Keratinocyte (primary cell): Measurements from ENCODE around the gene SLC6A16. TPM values are rescaled to one million over a fixed set of nuclear protein-coding genes. Genes with fewer than 3 reads are reported as not detected.

Experiments used
- DNase-seq: peaks from one replicate; pipeline ENCODE4 v3.0.0-alpha.2; 2011; ENCODE audit warnings: low read depth, missing footprints, low spot score
- FAIRE-seq: peaks from 2 replicates; lab custom pipeline; 2011; peaks lifted over from hg19 to GRCh38; lab: Jason Lieb, UNC
- H2AFZ ChIP-seq: 2 replicates; pipeline ENCODE4 v1.6.0; 2012; ENCODE audit warnings: low read length, control low read depth, inconsistent platforms; ENCODE audit not compliant: control insufficient read depth
- H3K27ac ChIP-seq: 2 replicates; pipeline ENCODE4 v1.5.1; 2011; ENCODE audit warnings: low read length; ENCODE audit not compliant: control insufficient read depth, insufficient read depth
- H3K27me3 ChIP-seq: 3 replicates; pipeline ENCODE4 v1.6.0; 2011; ENCODE audit warnings: low read length; ENCODE audit not compliant: control insufficient read depth, insufficient read depth; ENCODE audit errors: extremely low read depth
- H3K36me3 ChIP-seq, 2 experiments: 2 replicates in 1 of 2; 3 replicates in 1 of 2; pipeline ENCODE4 v1.5.1; 2011; ENCODE audit warnings: low read length in 2 of 2, mild to moderate bottlenecking in 1 of 2; ENCODE audit not compliant: control insufficient read depth in 2 of 2, insufficient read depth in 2 of 2; ENCODE audit errors: extremely low read depth in 1 of 2
- H3K4me1 ChIP-seq: 3 replicates; pipeline ENCODE4 v1.5.1; 2011; ENCODE audit warnings: low read length; ENCODE audit not compliant: control insufficient read depth, insufficient read depth; ENCODE audit errors: extremely low read depth
- H3K4me2 ChIP-seq: 3 replicates; pipeline ENCODE4 v1.6.0; 2011; ENCODE audit warnings: low read depth, low read length; ENCODE audit not compliant: control insufficient read depth, insufficient read depth; ENCODE audit errors: extremely low read depth
- H3K4me3 ChIP-seq, 3 experiments: fragments of 200-600 bp in 1 of 3; sonication (generic) in 1 of 3; 2 replicates in 2 of 3; 3 replicates in 1 of 3; pipeline ENCODE4 v1.5.1; 2011 to 2016; ENCODE audit warnings: low read length in 3 of 3, mild to moderate bottlenecking in 3 of 3, control low read depth in 2 of 3, inconsistent platforms in 1 of 3, low read depth in 1 of 3, mixed read lengths in 1 of 3, mixed run types in 1 of 3, moderate library complexity in 1 of 3; ENCODE audit not compliant: control insufficient read depth in 2 of 3, insufficient read depth in 2 of 3; ENCODE audit errors: extremely low read depth in 1 of 3
- H3K79me2 ChIP-seq: 2 replicates; pipeline ENCODE4 v1.6.0; 2012; ENCODE audit warnings: low read length; ENCODE audit not compliant: control insufficient read depth, insufficient read depth
- H3K9ac ChIP-seq: 3 replicates; pipeline ENCODE4 v1.6.0; 2011; ENCODE audit warnings: low read length; ENCODE audit not compliant: control insufficient read depth, insufficient read depth; ENCODE audit errors: extremely low read depth
- H3K9me1 ChIP-seq: 3 replicates; pipeline ENCODE4 v1.6.0; 2011; ENCODE audit warnings: low read length; ENCODE audit not compliant: control insufficient read depth, insufficient read depth; ENCODE audit errors: extremely low read depth
- H3K9me3 ChIP-seq: 2 replicates; pipeline ENCODE4 v1.5.1; 2012; ENCODE audit warnings: low read depth, low read length; ENCODE audit not compliant: control insufficient read depth
- H4K20me1 ChIP-seq: 3 replicates; pipeline ENCODE4 v1.6.0; 2011; ENCODE audit warnings: low read length; ENCODE audit not compliant: control insufficient read depth, insufficient read depth; ENCODE audit errors: extremely low read depth
- CTCF ChIP-seq, 3 experiments: IDR thresholded peaks in 1 of 3; conservative IDR thresholded peaks in 1 of 3; optimal IDR thresholded peaks in 1 of 3; 2 replicates in 2 of 3; 3 replicates in 1 of 3; pipeline versions ENCODE3 to v1.5.1; 2011; ENCODE audit warnings: low read length in 3 of 3, mild to moderate bottlenecking in 3 of 3, moderate library complexity in 2 of 3, control low read depth in 1 of 3, inconsistent platforms in 1 of 3; ENCODE audit not compliant: insufficient read depth in 2 of 3; ENCODE audit errors: extremely low read depth in 1 of 3
- EZH2 ChIP-seq: IDR thresholded peaks from one replicate; pipeline ENCODE4 v1.6.1; 2012; ENCODE audit warnings: inconsistent platforms, mild to moderate bottlenecking, low read length, moderate library complexity
- dilution Hi-C: fragments of 300-500 bp; cut with MboI; formaldehyde crosslinking; loops from one replicate; pipeline ENCODE4 v1.7.0; 2020; ENCODE audit warnings: low sequenced_read_pairs; ENCODE audit not compliant: extremely low pct_ligation_motif_present
- polyA plus RNA-seq, 5 experiments: library from polyadenylated mRNA; depleted of rRNA in 3 of 5; stranded (reverse) in 3 of 5; stranded (forward) in 1 of 5; unstranded in 1 of 5; fragments of >200 nt; gene quantifications; 1 replicate in 1 of 5; 2 replicates in 3 of 5; 3 replicates in 1 of 5; pipeline versions ENCODE4 v1.2.1 to v1.2.3, GENCODE V29; 2011 to 2012; ENCODE audit warnings: missing spikeins in 2 of 5, low read depth in 1 of 5, low replicate concordance in 1 of 5

The SLC6A16 gene
- polyA plus RNA-seq, 1 donor (not counting 4 experiments of a cell fraction or from before 2014, with no cell fraction given), result not detected

DNA sequence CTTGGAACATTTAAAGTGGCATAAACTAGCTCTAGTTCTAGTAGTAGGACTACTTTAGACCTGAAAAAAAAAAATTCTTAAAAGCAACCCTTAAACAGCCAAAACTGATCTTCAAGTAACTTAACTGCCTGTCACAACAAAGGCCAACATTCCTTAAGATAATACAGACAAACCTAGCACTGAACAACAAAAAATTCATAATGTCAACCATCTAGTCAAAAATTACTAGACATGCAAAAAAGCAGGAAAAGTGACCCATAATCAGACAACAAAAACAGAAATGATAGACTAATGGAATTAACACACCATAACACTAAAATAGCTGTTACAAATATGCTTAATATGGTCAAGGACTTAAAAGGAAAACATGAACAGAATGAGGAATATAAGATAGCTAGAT lies 6.7 kb downstream of the SLC6A16 start:
- H3K27ac ChIP-seq, result no peak overlapping the region
- H4K20me1 ChIP-seq, result no peaks in the 10 kb centered on the region
- no peak overlapping the region for H3K4me3 ChIP-seq
- no peak for FAIRE-seq
- no peak overlapping the region for H3K9ac ChIP-seq
- no peaks in the 10 kb centered on the region for H3K9me1 ChIP-seq
- dilution Hi-C loops, result no loop called here
- DNase-seq, result no peak
- H2AFZ ChIP-seq, result no peak overlapping the region
- no peaks in the 10 kb centered on the region for H3K27me3 ChIP-seq
- H3K79me2 ChIP-seq, result no peaks in the 10 kb centered on the region
- no peak for TF ChIP-seq EZH2
- no peaks in the 10 kb centered on the region for H3K36me3 ChIP-seq
- H3K4me2 ChIP-seq, result no peak overlapping the region
- H3K4me1 ChIP-seq, result no peaks in the 10 kb centered on the region
- H3K9me3 ChIP-seq, result no peaks in the 10 kb centered on the region

DNA sequence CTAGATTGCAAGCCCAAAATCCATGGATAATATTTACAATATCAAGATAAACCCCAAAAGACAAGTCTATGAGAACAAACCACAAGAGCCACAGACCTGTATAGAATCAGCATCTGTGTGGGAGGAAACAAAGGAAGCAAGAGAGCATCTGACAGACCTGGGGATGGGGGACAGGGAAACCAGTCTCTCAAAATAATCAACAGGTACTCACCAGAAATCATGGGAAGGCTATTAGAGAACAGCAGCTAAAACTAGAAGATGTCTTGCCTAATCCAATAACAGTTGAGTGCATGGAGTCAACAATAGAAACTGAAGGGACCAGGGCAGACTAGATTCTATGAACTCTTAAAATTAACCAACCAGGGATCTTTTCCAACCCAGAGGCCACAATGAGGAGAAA lies 8.7 kb downstream of the SLC6A16 start:
- Histone ChIP-seq H3K79me2 (no peaks in the 10 kb centered on the region), H3K4me1 (no peaks in the 10 kb centered on the region), H2AFZ (no peak overlapping the region), H3K4me2 (no peak overlapping the region), H3K36me3 (no peaks in the 10 kb centered on the region), H4K20me1 (no peaks in the 10 kb centered on the region), H3K4me3 (no peak overlapping the region), H3K27ac (no peak overlapping the region), H3K9me3 (no peaks in the 10 kb centered on the region), H3K27me3 (no peaks in the 10 kb centered on the region), H3K9ac (no peak overlapping the region), H3K9me1 (no peaks in the 10 kb centered on the region)
- FAIRE-seq (no peak), DNase-seq (no peak)
- no peak for TF ChIP-seq EZH2
- dilution Hi-C loops, result no loop called here

DNA sequence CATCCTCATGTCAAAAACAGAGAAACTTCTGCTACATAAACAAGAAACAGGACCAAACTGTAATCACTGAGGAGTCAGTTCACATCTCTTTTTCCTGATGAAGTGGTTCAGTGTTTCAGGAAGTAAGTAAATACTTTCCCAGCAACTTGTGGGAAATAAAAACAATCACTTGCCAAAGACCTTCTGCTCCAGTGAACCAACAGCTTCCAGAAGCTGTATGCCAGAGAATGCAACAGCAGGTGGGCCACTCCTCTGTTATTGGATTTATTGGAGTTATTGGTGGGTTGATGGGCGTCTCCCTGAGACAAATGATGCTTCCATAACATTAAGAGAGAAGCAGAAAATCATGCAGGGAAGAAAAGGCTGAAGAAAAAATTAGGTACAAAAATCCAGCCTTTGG lies 9.9 kb downstream of the SLC6A16 start:
- Histone ChIP-seq H2AFZ (no peak overlapping the region), H4K20me1 (no peaks in the 10 kb centered on the region), H3K79me2 (no peaks in the 10 kb centered on the region), H3K9ac (no peak overlapping the region), H3K27me3 (no peaks in the 10 kb centered on the region), H3K9me3 (no peaks in the 10 kb centered on the region), H3K36me3 (no peaks in the 10 kb centered on the region), H3K4me2 (no peak overlapping the region), H3K27ac (no peak overlapping the region), H3K9me1 (no peaks in the 10 kb centered on the region), H3K4me3 (no peak overlapping the region), H3K4me1 (no peaks in the 10 kb centered on the region)
- TF ChIP-seq CTCF (optimal IDR thresholded peaks at IDR 0.05 in 1 of 3, IDR thresholded peaks at IDR 0.05 in 1 of 3, conservative IDR thresholded peaks at IDR 0.05 in 1 of 3; ENCODE audit: extremely low read depth in 1 of 3, insufficient read depth in 2 of 3, low read length in 3 of 3), result no peak
- TF ChIP-seq EZH2, result no peak
- dilution Hi-C loops, result no loop called here
- DNase-seq (no peak), FAIRE-seq (no peak)
